OCI-LY7 (cell line): ENCODE results near the gene PHGDH. TPM values are rescaled to one million over a fixed set of nuclear protein-coding genes. Genes with fewer than 3 reads are reported as not detected.
A peak's percentile ranks its signal among the peaks of the same experiment; 100 is the strongest.

Source experiments
- BruUV-seq: library from RNA; stranded (reverse); fragments of 400-500 nt; replicated peaks from 2 replicates; lab custom pipeline; 2021; lab: Mats Ljungman, UMichigan
- CTCF ChIA-PET: fragments of 300-600 bp; sonication (Branson Sonifier 250); formaldehyde crosslinking; loops from one replicate; lab custom pipeline; 2022; ENCODE audit warnings: antibody characterized with exemption; ENCODE audit not compliant: unreplicated experiment; lab: Charles Lee
- POLR2A ChIA-PET: fragments of 300-600 bp; sonication (Branson Sonifier 250); formaldehyde crosslinking; loops from one replicate; lab custom pipeline; 2022; ENCODE audit warnings: antibody characterized with exemption; lab: Charles Lee
- DNase-seq: peaks from one replicate; pipeline ENCODE4 v3.0.0-alpha.2; 2015; ENCODE audit warnings: low spot score
- H2AFZ ChIP-seq: fragments of 200-600 bp; sonication (generic), shearing (Covaris generic); 2 replicates; pipeline ENCODE4 v1.6.1; 2014; ENCODE audit warnings: mild to moderate bottlenecking, antibody characterized with exemption, low read length, moderate library complexity
- H3K27ac ChIP-seq: fragments of 200-600 bp; sonication (generic); 2 replicates; pipeline ENCODE4 v1.5.1; 2014; ENCODE audit warnings: mixed run types, low read depth, mild to moderate bottlenecking, moderate library complexity, low read length, inconsistent platforms; ENCODE audit not compliant: poor library complexity, severe bottlenecking
- H3K36me3 ChIP-seq: fragments of 200-600 bp; sonication (generic); 2 replicates; pipeline ENCODE4 v1.6.1; 2014; ENCODE audit warnings: mild to moderate bottlenecking, antibody characterized with exemption, low read length, moderate library complexity, mixed read lengths; ENCODE audit not compliant: insufficient read depth
- H3K4me1 ChIP-seq: fragments of 200-600 bp; sonication (generic); 2 replicates; pipeline ENCODE4 v1.5.1; 2014; ENCODE audit warnings: mild to moderate bottlenecking, low read length; ENCODE audit not compliant: insufficient read depth, poor library complexity, severe bottlenecking
- H3K4me2 ChIP-seq: fragments of 200-600 bp; sonication (generic); 2 replicates; pipeline ENCODE4 v1.6.1; 2014; ENCODE audit warnings: mild to moderate bottlenecking, low read length
- H3K4me3 ChIP-seq: fragments of 200-600 bp; sonication (generic); 2 replicates; pipeline ENCODE4 v1.5.1; 2014; ENCODE audit warnings: mild to moderate bottlenecking, low read depth, low read length; ENCODE audit not compliant: poor library complexity, severe bottlenecking
- H3K79me2 ChIP-seq: fragments of 200-600 bp; sonication (generic); 2 replicates; pipeline ENCODE4 v1.6.1; 2016; ENCODE audit warnings: low read depth, mild to moderate bottlenecking, low read length, moderate library complexity, mixed read lengths; ENCODE audit not compliant: insufficient read depth
- H3K9me2 ChIP-seq: fragments of 200-600 bp; sonication (generic); 2 replicates; pipeline ENCODE4 v1.6.1; 2016; ENCODE audit warnings: mild to moderate bottlenecking, low read length, mixed read lengths; ENCODE audit not compliant: insufficient read depth
- H3K9me3 ChIP-seq: fragments of 200-600 bp; sonication (generic); 2 replicates; pipeline ENCODE4 v1.6.1; 2014; ENCODE audit warnings: mild to moderate bottlenecking, mixed run types, low read length, mixed read lengths
- H4K20me1 ChIP-seq: fragments of 200-600 bp; sonication (generic); 2 replicates; pipeline ENCODE4 v1.6.1; 2014; ENCODE audit warnings: mild to moderate bottlenecking, antibody characterized with exemption, low read length, moderate library complexity, mixed read lengths; ENCODE audit not compliant: insufficient read depth
- CTCF ChIP-seq: fragments of 200-600 bp; sonication (generic); conservative IDR thresholded peaks from 2 replicates; pipeline ENCODE4 v1.5.1; 2014; ENCODE audit warnings: mild to moderate bottlenecking, antibody characterized with exemption, low read length, moderate library complexity, mixed read lengths
- EZH2phosphoT487 ChIP-seq: fragments of 200-600 bp; sonication (generic); IDR thresholded peaks from 2 replicates; pipeline ENCODE4 v1.6.1; 2018; ENCODE audit warnings: low read depth, borderline replicate concordance, mild to moderate bottlenecking, mixed run types, antibody characterized with exemption, low read length, moderate library complexity, mixed read lengths
- intact Hi-C: fragments of 100-400 bp; cut with micrococcal nuclease; formaldehyde crosslinking; loops from one replicate; pipeline ENCODE4 v1.10.0; 2022; ENCODE audit not compliant: unreplicated experiment
- total RNA-seq, 2 experiments: library from RNA; depleted of rRNA in 1 of 2; stranded (reverse); fragments of >200 nt in 1 of 2; shearing (Covaris generic) in 1 of 2; gene quantifications; 2 replicates each; pipeline ENCODE4 v1.2.3, GENCODE V29; 2014 to 2022

The PHGDH gene
- total RNA-seq, 2 experiments from 2014 or later = 287 to 451 TPM

DNA sequence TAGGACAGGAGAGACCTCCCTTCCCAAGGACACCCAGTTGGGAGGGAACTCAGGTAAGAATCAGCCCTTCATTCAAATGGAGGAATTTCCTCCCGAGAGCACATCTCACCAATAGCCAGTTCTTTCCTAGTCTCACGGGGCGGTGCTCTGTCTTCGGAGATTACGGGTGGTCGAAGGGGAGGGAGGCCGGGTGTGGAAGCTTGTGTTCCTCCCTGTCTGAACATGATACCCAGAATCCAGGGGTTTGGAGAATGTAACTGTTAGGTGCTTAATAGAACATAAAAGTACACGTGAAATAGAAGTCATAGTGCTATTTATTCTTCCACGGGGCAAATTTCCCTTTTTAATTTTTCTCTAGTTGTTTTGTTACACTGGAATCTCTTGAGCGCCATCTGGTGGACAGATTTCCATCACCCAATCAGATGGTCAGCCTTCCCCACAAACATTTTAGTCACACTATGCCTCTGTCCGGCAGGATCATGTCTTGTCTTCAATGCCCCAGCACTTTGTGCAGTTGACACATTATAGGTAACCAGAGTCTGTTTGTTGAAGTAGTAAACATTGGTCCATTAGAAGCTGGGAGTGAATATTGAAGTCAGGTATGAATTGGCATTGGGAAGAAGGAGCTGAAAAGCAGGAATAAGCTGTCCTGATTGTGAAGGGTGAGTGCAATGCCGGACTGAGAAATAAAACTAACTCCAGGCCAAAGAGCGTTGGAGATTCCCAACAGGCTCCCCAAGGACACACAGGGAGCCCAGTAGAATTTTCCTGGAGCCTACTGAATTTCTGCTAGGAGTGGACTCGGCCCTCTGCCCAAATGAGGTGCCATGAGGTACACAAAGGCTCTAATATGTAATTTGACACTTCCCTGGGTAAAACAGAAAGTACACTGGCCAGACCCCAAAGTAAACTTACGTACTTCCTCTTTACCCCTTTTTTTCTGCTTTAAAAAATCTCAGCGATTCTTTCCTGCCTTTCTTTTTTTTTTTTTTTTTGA, 36.1 kb upstream of the PHGDH start:
- TF ChIP-seq EZH2phosphoT487 (no peak), CTCF (peak; percentile 96)
- Histone ChIP-seq H3K79me2 (no peaks in the 10 kb centered on the region), H4K20me1 (no peaks in the 10 kb centered on the region), H3K4me1 (no peaks in the 10 kb centered on the region), H3K4me2 (no peak overlapping the region), H2AFZ (no peak overlapping the region), H3K36me3 (no peaks in the 10 kb centered on the region), H3K9me2 (no peaks in the 10 kb centered on the region), H3K27ac (no peak overlapping the region), H3K4me3 (no peak overlapping the region), H3K9me3 (no peaks in the 10 kb centered on the region)
- CTCF ChIA-PET = interaction anchor here (0.8 kb wide), 1 partner anchor 128 kb away, joined by 3 read pairs; no protein-coding TSS in a partner anchor
- BruUV-seq = no TSS peak
- peak; percentile 75 for DNase-seq
- POLR2A ChIA-PET = interaction anchor here (0.7 to 1.3 kb wide), 2 partner anchors 11 to 700 kb away, joined by 4 to 8 read pairs; no protein-coding TSS in a partner anchor
- intact Hi-C loops = loop anchor here (1.0 to 10.0 kb wide), 2 partner anchors 62 to 79 kb away; no protein-coding TSS in a partner anchor

GRCh38 chr1:119676571-119677206, 35.0 kb upstream of the PHGDH start:
- no peaks in the 10 kb centered on the region for H4K20me1 ChIP-seq
- intact Hi-C loops = loop anchor here (10.0 kb wide), 1 partner anchor 78 kb away; no protein-coding TSS in a partner anchor
- POLR2A ChIA-PET = interaction anchor here (0.7 to 0.9 kb wide), 2 partner anchors 102 to 701 kb away, joined by 3 to 8 read pairs; no protein-coding TSS in a partner anchor

More at GRCh38 chr1:119676571-119677206, 35.0 kb upstream of the PHGDH start:
- H3K36me3 ChIP-seq = no peaks in the 10 kb centered on the region
- no peaks in the 10 kb centered on the region for H3K9me3 ChIP-seq
- TF ChIP-seq EZH2phosphoT487 = no peak
- peak; percentile 29; the same call in 1 of the 2 replicates for TF ChIP-seq CTCF
- DNase-seq = no peak
- H3K27ac ChIP-seq = no peak overlapping the region
- no peaks in the 10 kb centered on the region for H3K79me2 ChIP-seq
- H3K9me2 ChIP-seq = no peaks in the 10 kb centered on the region
- no peak overlapping the region for H3K4me3 ChIP-seq
- BruUV-seq = no TSS peak
- no peaks in the 10 kb centered on the region for H3K4me1 ChIP-seq
- no peak overlapping the region for H3K4me2 ChIP-seq
- no peak overlapping the region for H2AFZ ChIP-seq
- CTCF ChIA-PET = no interaction called here
